GM19395 (cell line): ENCODE measurements around the gene NEIL3.
A peak's percentile ranks its signal among the peaks of the same experiment; 100 is the strongest.

Experiments
- ATAC-seq: cut with Tn5 transposase; IDR thresholded peaks from one replicate; pipeline ENCODE4 v1.9.1; 2021; ENCODE audit warnings: mild to moderate bottlenecking, moderate library complexity; ENCODE audit not compliant: unreplicated experiment

NEIL3 gene

DNA sequence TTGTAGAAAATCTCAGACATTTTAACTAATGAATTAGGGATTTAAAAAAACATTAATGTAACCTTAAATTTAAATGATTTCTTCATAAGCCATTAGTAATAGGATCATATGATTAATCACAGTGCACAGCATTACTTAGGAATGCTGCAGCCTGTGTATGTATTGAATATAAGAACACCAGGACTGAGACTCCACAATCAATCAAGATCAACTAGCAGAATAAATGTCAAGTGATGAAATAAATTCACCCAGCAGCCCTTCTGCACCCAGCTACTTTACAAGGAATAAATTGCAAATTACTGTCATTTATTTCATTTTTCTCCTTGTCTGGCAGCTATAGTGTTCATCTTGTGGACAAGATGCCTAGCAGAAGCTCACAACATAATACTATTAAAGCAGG, 46.5 kb downstream of the NEIL3 start:
- ATAC-seq = no peak

DNA sequence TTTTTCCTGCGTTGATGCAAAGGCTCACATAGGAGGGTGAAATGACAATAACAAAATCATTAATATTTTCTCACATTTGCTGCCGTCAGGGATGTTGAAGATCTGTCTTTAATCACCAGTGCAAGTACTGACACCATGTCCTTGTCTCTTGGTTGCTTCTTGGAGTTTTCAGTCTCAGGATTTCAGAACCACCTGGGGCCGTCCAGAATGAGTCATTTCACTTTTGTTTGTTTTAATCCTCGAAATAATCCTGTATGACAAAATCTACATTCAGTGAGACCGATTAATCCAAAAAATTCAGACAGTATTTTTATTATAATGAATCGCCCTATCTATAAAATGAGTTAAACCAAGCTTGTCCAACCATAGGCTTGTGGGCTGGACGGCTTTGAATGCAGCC, 47.2 kb downstream of the NEIL3 start:
- ATAC-seq = no peak

DNA sequence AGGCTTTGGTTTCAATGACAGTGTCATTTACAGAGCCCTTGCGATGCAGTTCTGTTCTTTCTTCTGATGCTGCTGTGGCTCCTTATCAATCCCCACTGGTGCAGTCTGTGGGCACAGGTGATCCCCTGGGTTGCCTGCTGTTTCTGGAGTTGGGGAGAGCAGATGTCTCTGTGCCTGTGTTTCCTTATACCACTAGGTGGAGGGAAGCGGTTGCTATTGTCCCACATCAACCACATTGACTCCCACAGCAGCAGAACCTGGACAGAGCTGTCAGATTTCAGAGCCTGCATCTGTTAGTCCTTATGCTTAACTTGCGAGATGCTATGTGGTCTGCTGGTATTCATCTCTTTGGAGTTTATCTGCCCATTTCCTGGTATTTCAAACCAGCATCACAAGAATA, 57.7 kb downstream of the NEIL3 start:
- ATAC-seq = peak; percentile 59

DNA sequence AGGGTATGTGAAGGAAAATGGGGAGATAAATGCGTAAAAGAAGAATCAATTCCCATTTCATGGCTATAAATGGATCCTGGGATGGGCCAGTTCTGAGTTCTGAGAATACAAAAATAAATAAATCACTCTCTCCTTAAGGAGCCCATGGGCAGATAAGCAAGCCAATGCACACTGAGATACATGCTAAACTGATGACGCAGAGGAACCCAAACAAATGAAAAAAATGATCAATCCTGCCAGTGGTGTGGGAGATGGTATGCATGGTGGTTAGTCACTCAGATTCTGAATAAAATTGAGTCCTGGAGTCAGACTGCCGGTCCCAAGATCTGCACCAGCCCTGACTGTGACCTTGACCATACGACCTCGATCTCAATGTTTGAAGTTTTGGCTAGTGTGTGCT, 59.7 kb downstream of the NEIL3 start:
- ATAC-seq = no peak

DNA sequence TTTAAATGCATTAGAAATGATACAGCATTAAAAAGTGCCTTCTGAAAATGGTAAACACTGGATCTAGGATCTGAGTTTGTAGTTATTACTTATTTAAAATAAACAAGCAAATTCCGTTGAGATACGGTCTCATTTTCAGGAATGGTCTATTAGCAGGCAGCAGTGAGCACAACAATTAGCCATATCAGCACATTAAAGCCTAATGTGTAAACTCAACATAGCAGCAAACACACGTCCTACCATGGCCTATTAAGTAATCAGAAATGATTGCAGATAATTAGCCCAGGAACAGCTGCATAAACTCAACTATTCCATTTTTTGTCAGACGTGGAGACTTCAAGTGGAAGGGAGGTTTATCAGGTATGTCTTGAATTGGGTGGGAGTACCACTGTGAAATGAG, 61.8 kb downstream of the NEIL3 start:
- no peak for ATAC-seq

DNA sequence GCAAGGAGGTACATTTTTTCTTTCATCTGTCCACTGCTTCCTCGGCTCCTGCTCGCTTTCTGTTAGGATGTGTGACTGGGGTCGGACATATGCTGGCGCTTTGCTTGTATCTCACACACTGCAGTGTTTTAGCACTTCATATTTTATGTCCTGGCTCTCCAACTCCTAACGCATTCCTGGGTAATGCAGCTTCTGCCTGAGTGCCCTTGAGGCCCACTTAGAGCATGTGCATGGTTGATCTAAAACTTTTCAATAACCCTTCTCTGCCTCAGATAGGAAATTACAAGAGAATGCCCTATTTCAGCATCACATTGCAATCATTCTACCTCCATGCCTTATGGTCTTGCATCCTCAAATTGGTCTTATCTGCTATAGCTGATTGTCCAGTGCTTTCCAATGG, 65.3 kb downstream of the NEIL3 start:
- ATAC-seq = no peak

DNA sequence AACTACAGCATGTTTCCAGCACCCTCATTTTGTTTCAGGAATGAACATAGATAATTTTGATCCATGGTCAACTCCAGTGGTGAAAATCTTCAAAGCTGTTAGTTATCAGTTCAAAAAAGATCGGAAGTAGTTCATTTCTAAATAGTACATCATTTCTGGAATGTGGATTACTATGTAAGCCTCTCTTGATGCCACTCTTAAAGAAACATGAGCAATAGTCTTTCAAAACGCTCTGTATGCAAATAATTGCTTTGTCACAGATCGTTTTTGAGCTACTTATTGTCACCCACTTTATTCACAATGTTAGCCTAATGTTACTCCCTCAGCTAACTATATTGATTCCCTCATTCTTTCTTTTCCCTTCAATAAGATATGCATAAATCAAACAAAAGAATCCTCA, 65.7 kb downstream of the NEIL3 start:
- ATAC-seq = no peak

DNA sequence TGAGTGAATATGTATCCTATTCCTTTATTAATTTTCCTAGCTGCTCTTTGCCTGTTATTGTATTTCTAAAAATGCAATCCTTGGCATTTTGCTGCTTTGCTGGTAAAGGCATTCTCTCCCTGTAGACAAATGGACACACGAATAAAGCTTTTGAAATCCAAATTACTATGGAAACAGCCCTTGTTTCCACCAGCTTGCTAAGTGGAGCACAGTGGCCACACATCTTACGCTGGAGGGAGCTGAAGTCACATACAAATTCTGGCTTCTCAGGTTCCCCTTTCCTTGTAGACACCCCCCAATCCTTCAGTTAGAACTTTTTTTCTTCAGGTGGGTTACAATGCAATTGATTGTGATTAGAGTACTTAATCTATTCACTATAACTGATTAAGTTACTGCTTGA, 66.3 kb downstream of the NEIL3 start:
- ATAC-seq = no peak

DNA sequence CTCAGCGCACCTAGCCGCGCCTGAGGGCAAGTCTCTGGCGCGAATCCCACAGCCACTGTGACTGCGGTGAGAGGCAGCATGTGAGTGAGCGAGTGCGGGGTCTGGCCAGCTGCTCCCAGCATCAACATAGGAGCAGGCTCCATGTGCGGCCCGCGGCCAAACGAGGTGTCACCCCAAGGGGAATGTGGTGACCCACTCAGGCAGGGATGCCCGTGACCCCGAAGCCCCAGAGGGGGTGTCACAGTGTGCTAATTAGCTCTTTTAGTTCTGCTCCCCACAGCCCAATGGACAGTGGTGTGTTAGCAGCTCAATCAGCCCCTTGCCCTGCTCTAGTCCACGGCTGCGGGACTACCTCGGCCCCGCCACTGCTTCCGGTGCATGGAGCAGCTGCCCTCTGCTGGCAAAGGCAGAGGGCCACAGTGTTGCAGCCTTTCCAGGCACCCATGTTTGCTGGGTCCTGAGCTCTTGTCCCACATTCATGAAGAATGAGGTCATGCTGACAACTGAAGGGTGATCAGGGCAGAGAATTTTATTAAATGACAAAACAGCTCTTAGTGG, 71.1 kb downstream of the NEIL3 start:
- no peak for ATAC-seq

DNA sequence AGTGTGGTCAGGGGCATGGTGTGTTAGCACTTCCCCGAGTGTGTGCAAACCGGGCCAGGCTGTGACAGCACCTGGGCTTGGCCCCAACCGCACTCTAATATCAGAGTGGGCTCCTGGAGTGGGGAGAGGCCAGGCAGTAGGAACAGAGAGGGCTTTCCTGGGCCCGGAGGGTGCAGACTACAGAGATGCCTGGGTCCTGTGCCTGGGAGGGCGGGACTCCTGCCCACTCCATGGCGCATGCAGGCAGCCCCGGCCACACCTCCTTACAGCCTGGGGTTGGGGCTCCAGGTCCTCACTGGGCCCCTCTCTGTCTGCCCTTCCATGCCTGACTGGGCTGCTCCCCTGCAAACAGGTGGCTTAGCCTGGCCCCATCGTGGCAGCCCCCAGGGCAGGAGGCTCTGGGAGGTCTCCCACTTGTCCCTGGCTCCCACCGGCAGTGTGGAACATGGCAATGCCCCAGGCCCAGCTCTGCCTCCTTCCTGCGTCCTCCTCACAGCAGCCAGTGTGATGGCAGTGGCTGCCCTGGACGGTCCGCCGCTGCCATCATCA, 72.2 kb downstream of the NEIL3 start:
- ATAC-seq = no peak

DNA sequence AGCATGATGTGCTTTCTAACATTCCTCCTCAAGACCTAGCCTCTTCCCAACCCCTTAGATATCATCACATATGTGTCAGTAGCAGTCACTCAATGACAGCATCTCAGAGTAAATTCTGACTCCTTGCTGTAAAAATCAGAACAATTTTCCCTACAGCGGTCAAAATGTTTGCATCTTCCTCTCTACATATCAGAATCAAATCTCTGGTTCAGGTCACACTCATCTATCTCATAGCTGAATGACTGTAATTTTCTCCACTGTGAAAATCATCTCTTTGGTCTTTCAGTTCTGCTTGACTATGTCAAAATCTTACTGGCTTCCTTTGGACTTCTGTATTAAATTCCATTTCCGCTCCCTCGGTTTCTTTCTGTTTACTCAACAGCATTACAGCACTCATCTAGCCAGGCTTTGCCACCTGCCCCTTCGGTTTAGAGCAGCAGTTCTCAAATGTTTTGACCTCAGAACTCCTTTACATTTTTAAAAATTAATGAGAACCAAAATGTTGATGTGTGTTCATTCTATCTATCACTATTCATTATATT, 75.3 kb downstream of the NEIL3 start:
- no peak for ATAC-seq

DNA sequence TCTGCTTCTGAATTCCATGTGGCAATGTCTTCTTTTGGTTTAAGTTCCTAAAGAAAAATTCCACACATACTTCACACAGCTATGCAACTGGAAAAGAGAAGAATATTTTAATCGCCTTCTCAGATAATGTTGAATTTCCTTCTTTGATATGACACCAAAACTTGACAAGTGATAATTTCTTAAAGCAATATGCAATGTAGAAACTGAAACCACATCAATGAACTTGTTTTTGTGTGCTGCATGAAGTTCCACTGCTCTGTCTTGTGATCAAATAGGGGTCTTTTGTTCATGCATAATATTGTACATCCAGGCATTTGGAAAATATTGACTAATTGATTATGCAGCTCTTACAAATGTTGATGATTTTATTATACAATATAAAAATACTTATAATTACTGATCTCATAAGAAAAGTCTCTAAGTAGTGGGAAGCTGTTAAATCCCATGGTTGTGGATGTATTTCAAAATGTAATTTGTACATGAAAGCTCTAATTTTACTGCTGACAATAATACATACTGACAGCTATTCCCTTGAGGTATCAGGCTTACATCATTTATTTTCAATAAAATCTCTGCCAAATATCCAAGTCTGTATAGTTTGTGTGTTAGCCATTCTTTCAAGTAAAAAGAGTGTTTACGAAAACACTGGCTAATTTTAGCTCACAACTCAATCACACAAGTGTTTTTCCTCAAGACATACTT, 76.1 kb downstream of the NEIL3 start:
- ATAC-seq = no peak

DNA sequence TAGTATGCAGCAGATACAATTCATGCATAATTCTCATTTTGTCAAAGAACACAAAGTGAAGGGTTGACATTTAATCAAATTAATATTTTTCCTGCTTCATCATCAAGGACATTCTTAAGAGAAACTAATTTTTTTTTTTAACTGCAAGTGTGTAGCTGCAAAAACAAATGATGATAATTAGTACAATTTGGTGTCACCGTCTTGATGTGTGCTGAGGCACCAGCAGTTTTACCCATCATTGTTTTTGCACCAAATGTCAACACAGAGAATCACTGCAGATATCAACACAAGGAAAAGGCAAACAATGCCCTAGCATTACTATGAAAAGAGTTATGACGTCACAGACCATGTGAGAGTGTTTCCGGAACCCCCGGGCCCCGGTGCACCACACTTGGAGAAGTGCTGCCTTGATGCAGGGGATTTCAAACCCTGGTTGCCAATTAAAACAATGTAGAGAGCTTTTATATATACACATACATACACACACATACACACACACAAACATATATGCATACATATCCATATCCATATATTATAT, 76.7 kb downstream of the NEIL3 start:
- ATAC-seq = no peak

DNA sequence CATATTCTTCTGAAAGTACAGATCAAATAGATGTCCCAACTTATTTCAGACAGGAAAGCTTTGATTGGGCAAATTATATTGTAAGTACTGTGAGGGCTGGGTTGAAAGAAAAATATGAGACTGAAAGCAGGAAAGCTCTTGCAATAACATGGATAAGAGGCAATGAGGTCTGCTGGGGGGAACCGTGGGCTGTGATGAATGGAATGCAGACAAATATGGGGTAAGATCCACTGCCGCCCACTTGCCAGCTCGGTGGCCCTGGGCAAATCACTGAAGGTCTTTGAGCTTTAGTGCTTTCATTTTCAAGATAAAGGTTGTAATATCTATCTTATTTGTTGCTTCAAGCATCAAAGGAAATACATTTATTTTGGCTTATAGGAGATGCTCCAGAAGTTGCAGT, 81.6 kb downstream of the NEIL3 start:
- ATAC-seq = no peak

DNA sequence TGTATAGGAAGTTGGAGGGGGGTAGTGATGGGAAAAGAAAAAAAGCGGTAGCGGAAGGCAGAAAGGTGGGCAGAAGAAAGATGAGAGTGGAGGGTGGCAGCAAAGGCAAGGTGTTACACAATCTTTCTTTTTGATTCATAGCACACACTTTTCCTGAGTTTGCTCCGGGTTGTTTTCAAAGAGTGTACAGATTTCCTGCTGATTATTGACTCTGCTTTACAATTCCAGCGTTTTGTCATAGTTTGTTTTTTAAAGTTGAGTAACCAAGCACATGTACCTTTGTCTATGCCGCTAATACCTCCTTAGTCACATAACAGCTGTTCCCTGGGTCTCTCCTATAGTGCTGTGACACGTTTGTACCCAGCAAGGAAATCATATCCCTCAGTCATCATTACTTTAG, 82.3 kb downstream of the NEIL3 start:
- ATAC-seq = no peak

DNA sequence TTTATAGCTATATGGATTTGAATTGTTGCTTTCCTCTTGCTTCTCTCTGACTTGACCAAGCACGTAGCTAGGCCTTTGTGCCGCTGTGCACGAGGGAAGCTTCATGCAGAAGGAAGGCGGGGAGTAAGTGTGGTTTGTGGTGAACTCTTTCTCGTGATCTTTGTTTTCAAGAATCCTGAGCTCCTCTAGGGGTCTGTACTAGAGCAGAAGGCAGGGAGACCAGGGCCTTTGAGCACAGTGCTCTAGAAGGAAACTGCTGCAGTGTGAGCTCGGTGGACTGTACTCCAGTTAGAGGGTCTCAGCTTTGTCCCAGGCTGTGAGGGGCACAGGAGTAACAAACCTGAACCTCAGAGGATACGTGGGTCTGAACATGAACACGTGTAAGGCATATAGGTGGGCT, 83.6 kb downstream of the NEIL3 start:
- peak; percentile 61 for ATAC-seq

DNA sequence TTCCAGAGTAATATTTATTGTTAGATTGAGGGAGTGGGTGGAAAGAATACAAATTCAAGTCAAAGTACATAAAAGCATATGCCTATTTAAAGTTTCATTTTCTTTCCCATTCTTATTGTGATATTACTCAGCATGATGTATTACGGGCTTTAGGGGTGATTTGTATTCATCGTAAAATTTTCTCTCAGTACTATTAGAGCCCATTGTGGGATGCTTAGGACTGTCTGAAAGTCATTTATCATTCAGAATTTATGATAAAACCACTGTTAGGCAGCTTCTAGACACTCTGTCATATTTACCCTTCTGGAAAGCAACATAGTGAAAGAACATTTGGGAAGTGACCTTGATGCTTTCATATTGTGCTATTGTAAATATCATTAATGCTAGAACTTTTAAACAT, 86.7 kb downstream of the NEIL3 start:
- ATAC-seq = no peak

DNA sequence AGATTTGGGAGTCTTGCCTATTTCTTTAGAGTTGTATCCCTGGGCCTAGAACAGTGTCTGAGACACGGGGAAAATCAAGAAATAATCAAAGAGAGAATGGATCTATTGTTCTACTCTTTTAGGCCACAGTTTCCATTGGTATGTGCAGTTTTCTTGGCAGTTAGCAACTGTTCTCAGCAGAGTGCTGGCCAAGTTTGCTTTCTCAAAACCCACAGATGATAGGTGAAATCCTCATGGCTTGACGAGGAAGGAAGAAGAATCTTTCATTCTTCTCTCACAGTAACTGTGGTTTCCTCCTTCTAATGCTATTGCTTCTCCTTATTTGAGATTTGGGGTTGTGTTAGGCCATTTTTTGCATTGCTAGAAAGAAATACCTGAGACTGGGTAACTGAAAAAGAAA, 90.4 kb downstream of the NEIL3 start:
- no peak for ATAC-seq

DNA sequence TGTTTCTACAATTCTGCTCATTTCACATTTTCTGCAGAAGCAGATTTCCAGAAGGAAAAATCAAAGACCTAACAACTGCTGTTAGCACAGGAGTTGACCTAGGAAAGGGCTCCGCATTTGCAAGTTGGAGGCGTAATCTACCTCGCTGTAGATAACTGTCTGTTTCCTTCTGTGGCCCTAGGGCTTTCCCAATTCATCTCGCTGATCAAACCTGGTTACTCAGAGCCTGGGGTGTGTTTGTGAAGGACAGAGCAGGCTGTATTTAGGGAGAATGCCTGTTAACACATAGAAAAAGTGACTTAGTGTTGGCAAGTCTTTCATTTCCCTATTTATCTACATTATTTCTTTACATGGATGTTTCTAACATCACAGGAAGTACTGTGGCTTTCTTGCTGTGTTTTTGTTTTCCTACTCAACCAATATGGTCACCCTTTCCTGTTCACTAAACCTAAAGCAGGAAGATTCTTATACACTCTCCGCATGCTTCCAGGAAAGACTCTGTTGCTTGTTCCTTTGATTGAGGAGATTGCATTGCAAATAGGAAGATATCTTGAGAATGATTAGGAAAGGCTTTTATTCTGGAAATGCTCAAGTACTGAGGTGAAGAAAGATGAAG, 92.1 kb downstream of the NEIL3 start:
- ATAC-seq = no peak

DNA sequence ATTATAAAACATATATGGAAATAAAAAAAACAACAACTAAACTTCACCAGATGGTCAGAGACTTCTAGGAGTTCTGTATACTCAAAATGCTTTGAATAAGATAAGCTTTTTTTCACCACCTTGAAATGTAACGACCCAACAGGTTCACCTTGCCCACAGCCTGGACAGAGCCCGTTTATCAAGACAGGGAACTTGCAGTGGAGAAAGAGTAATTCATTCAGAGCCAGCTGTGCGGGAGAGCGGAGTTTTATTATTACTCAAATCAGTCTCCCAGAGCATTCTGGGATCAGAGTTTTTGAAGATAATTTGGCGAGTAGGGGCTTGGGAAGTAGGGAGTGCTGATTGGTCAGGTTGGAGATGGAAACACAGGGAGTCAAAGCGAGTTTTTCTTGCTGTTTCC, 94.1 kb downstream of the NEIL3 start:
- no peak for ATAC-seq

DNA sequence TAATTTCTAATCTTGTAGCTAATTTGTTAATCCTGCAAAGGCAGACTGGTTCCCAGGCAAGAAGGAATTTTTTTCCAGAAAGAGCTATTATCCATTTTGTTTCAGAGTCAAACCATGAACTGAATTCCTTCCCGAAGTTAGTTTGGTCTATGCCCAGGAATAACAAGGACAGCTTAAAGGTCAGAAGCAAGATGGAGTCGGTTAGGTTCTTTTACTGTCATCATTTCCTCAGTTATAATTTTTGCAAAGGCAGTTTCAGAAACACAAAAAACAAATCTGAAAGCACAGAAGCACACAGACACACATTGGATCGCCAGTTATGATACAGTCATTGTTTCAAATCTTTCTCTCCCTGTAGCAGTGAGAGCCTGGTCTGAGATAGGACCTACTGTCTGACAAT, 94.7 kb downstream of the NEIL3 start:
- no peak for ATAC-seq

DNA sequence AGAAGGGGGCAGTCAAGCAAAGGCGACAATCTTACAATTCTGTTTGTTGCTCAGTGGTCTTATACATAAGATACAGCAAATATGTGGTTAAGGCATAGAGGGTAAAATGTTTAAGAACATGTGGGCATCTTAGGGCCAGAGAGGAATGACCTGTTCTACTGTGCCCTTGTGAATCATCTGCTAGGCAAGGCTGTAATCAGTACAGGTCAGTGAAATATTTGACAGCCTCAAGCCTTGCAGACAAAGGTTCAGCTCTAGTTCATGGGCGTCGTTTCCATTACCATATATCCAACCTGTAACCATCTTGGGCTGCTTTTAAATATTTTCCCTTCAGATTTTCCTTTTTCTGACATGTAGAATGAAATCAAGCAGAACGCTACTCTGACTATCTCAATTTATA, 95.3 kb downstream of the NEIL3 start:
- no peak for ATAC-seq
